ENCODE data around the gene METTL8. TPM values are rescaled to one million over a fixed set of nuclear protein-coding genes. Genes with fewer than 3 reads are reported as not detected.

The METTL8 gene
- total RNA-seq, 1 experiment from 2014 or later = 27.7 TPM

DNA sequence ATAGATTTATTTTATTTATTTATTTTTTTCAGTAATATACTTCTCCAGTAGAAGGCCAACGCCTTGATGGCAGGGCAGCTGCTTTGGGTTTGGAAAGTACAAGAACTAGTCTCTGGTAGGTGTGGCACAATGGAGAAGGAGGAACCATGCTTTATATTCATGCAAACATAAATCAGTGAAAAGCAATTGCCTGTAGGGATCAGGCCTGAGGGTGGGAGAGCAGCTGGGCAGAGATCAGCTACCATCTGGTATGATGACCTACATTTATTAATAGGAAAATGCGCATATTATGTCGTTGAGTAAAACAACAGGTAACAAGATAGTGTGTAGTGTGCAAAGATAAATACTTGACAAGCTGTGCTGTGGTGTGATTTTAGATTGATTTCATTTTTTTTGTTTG lies 152.7 kb downstream of the METTL8 start:
- in situ Hi-C loops (cut with HindIII; ENCODE audit: low pct_unique_long_range_greater_than_20kb, low sequenced_read_pairs) (no loop called here), intact Hi-C loops (cut with micrococcal nuclease; ENCODE audit: unreplicated experiment) (no loop called here)
- H3K9me3 ChIP-seq (ENCODE audit: control insufficient read depth, insufficient read depth, low read depth, low read length) = no peaks in the 10 kb centered on the region
- ATAC-seq (no peak), DNase-seq (ENCODE audit: low read depth, low spot score) (no peak)
- no peak overlapping the region for H3K4me3 ChIP-seq (ENCODE audit: low read depth in 2 of 2, low read length in 2 of 2)
- ChIA-PET POLR2A (interaction anchor here (0.7 kb wide), 1 partner anchor 1958 kb away, joined by 3 read pairs; no protein-coding TSS in a partner anchor), CTCF (no interaction called here)
- no peak overlapping the region for H3K27ac ChIP-seq (ENCODE audit: low read length)
- no peaks in the 10 kb centered on the region for H3K27me3 ChIP-seq (ENCODE audit: control insufficient read depth, insufficient read depth, low read length)
- H3K36me3 ChIP-seq (ENCODE audit: control insufficient read depth, insufficient read depth, low read length) = no peaks in the 10 kb centered on the region
- H3K4me1 ChIP-seq (ENCODE audit: control insufficient read depth, insufficient read depth, low read length) = no peaks in the 10 kb centered on the region
- BruUV-seq (replicated peaks) = no TSS peak
- TF ChIP-seq, protein P1, sequence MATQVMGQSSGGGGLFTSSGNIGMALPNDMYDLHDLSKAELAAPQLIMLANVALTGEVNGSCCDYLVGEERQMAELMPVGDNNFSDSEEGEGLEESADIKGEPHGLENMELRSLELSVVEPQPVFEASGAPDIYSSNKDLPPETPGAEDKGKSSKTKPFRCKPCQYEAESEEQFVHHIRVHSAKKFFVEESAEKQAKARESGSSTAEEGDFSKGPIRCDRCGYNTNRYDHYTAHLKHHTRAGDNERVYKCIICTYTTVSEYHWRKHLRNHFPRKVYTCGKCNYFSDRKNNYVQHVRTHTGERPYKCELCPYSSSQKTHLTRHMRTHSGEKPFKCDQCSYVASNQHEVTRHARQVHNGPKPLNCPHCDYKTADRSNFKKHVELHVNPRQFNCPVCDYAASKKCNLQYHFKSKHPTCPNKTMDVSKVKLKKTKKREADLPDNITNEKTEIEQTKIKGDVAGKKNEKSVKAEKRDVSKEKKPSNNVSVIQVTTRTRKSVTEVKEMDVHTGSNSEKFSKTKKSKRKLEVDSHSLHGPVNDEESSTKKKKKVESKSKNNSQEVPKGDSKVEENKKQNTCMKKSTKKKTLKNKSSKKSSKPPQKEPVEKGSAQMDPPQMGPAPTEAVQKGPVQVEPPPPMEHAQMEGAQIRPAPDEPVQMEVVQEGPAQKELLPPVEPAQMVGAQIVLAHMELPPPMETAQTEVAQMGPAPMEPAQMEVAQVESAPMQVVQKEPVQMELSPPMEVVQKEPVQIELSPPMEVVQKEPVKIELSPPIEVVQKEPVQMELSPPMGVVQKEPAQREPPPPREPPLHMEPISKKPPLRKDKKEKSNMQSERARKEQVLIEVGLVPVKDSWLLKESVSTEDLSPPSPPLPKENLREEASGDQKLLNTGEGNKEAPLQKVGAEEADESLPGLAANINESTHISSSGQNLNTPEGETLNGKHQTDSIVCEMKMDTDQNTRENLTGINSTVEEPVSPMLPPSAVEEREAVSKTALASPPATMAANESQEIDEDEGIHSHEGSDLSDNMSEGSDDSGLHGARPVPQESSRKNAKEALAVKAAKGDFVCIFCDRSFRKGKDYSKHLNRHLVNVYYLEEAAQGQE (IDR thresholded peaks at IDR 0.05; ENCODE audit: insufficient read depth in 1 of 2, low read depth in 2 of 2, low read length in 1 of 2) = no peak
- TF ChIP-seq, protein P2, sequence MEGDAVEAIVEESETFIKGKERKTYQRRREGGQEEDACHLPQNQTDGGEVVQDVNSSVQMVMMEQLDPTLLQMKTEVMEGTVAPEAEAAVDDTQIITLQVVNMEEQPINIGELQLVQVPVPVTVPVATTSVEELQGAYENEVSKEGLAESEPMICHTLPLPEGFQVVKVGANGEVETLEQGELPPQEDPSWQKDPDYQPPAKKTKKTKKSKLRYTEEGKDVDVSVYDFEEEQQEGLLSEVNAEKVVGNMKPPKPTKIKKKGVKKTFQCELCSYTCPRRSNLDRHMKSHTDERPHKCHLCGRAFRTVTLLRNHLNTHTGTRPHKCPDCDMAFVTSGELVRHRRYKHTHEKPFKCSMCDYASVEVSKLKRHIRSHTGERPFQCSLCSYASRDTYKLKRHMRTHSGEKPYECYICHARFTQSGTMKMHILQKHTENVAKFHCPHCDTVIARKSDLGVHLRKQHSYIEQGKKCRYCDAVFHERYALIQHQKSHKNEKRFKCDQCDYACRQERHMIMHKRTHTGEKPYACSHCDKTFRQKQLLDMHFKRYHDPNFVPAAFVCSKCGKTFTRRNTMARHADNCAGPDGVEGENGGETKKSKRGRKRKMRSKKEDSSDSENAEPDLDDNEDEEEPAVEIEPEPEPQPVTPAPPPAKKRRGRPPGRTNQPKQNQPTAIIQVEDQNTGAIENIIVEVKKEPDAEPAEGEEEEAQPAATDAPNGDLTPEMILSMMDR (IDR thresholded peaks at IDR 0.05) = no peak
- TF ChIP-seq TCF7L2 (IDR thresholded peaks at IDR 0.05; ENCODE audit: low read depth, low read length) = no peak
- no peak for TF ChIP-seq POLR2AphosphoS5 (IDR thresholded peaks at IDR 0.05; ENCODE audit: low read depth, low read length)
- TF ChIP-seq SIN3A (IDR thresholded peaks at IDR 0.05; ENCODE audit: borderline replicate concordance, insufficient read depth, low read depth, low read length) = no peak

DNA sequence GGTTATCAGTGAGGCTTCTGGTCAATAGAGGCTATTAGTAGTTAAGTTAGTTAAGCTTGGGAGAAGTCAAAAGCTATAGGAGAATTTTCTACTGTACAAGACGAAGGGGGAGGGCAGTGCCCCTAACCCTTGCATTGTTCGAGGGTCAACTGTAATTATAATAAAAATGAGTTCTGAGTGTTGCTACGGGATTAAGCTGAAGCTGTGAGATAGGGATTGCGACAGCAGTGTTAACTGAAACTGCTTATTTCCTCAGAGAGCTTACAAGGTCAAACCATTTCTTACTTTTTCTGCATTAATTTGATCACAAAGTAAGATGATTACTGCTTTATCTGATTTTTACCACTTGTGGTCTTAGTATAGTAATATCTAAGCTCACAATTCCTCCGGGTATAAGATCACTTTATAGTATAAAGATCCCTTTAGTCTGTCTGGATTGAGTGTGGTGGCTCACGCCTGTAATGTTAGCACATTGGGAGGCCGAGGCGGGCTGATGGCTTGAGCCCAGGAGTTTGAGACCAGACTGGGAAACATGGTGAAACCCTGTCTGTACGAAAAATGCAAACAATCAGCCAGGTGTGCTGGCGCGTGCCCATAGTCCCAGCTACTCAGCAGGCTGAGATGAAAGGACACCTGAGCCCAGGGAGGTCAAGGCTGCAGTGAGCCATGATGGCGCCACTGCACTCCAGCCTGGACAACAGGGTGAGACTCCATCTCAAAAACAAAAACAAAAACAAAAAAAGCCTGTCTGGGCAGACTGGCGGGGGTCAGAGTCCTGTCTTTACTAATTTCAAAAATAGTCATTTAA lies 153.6 kb downstream of the METTL8 start:
- DNase-seq (ENCODE audit: low read depth, low spot score) (no peak), ATAC-seq (no peak)
- ChIA-PET CTCF (no interaction called here), POLR2A (interaction anchor here (0.5 kb wide), 1 partner anchor 9 kb away, joined by 6 read pairs; no protein-coding TSS in a partner anchor)
- Histone ChIP-seq H3K27me3 (ENCODE audit: control insufficient read depth, insufficient read depth, low read length) (no peaks in the 10 kb centered on the region), H3K4me1 (ENCODE audit: control insufficient read depth, insufficient read depth, low read length) (no peaks in the 10 kb centered on the region), H3K36me3 (ENCODE audit: control insufficient read depth, insufficient read depth, low read length) (no peaks in the 10 kb centered on the region), H3K27ac (ENCODE audit: low read length) (no peak overlapping the region), H3K4me3 (ENCODE audit: low read depth in 2 of 2, low read length in 2 of 2) (no peak overlapping the region), H3K9me3 (ENCODE audit: control insufficient read depth, insufficient read depth, low read depth, low read length) (no peaks in the 10 kb centered on the region)
- TF ChIP-seq POLR2AphosphoS5 (IDR thresholded peaks at IDR 0.05; ENCODE audit: low read depth, low read length) (no peak), TCF7L2 (IDR thresholded peaks at IDR 0.05; ENCODE audit: low read depth, low read length) (no peak), SIN3A (IDR thresholded peaks at IDR 0.05; ENCODE audit: borderline replicate concordance, insufficient read depth, low read depth, low read length) (no peak)
- TF ChIP-seq, protein P2 (IDR thresholded peaks at IDR 0.05) = no peak
- TF ChIP-seq, protein P1 (IDR thresholded peaks at IDR 0.05; ENCODE audit: insufficient read depth in 1 of 2, low read depth in 2 of 2, low read length in 1 of 2) = no peak
- in situ Hi-C loops (cut with HindIII; ENCODE audit: low pct_unique_long_range_greater_than_20kb, low sequenced_read_pairs) (no loop called here), intact Hi-C loops (cut with micrococcal nuclease; ENCODE audit: unreplicated experiment) (no loop called here)
- BruUV-seq (replicated peaks) = no TSS peak
